ENCODE data around the gene PRDM1. TPM values are rescaled to one million over a fixed set of nuclear protein-coding genes. Genes with fewer than 3 reads are reported as not detected.

Gene PRDM1
- total and polyA plus RNA-seq, 2 of the 13 experiments (the other 11 are each of a cell fraction or from before 2014, with no cell fraction given): 0.13 TPM; not detected in 1

GRCh38 chr6:106080763-106081095 is 5.4 kb upstream of the PRDM1 start:
- Histone ChIP-seq H3K79me2 (ENCODE audit: insufficient read depth, low read length) (no peaks in the 10 kb centered on the region), H2AFZ (ENCODE audit: low read length) (no peak overlapping the region), H3K4me1 (ENCODE audit: insufficient read depth, low read length) (peaks cover 3% of the 10 kb centered on the region), H3K9ac (ENCODE audit: insufficient read depth, low read depth, low read length) (no peak overlapping the region), H4K20me1 (ENCODE audit: insufficient read depth, low read length) (no peaks in the 10 kb centered on the region), H3K27ac (ENCODE audit: extremely low read length, insufficient read depth, low read length) (no peak overlapping the region), H3K4me2 (ENCODE audit: low read depth, low read length) (no peak overlapping the region), H3K36me3 (replicated peaks in 1 of 2; ENCODE audit: control insufficient read depth in 1 of 2, insufficient read depth in 2 of 2, low read length in 2 of 2) (no peaks in the 10 kb centered on the region), H3K9me3 (ENCODE audit: low read length) (no peaks in the 10 kb centered on the region), H3K27me3 (ENCODE audit: control insufficient read depth in 1 of 2, insufficient read depth in 2 of 2, low read length in 2 of 2) (peaks cover 0 to 29% of the 10 kb centered on the region in 2 experiments; a peak in 3 of 5 replicates), H3K4me3 (replicated peaks in 1 of 3; ENCODE audit: insufficient read depth in 1 of 3, low read depth in 2 of 3, low read length in 3 of 3) (no peak overlapping the region)
- in situ Hi-C loops (cut with HindIII; ENCODE audit: extremely low pct_ligation_motif_present, low pct_unique_long_range_greater_than_20kb): no loop called here
- FAIRE-seq: no peak
- ChIA-PET POLR2A (no interaction called here), CTCF (ENCODE audit: low intra/inter-chr PET ratio, low total read pairs) (no interaction called here)
- intact Hi-C loops (cut with micrococcal nuclease; ENCODE audit: unreplicated experiment): no loop called here
- TF ChIP-seq CHD2 (IDR thresholded peaks at IDR 0.05; ENCODE audit: low read depth, low read length): no peak
- ATAC-seq: no peak
- DNase-seq (ENCODE audit: low spot score): no peak
- no TSS peak for BruUV-seq (replicated peaks)
- WGBS (ENCODE audit: low lambda C conversion rate): 0% methylated on average over 1 of the region's 3 CpGs

GRCh38 chr6:106081715-106082114 is 4.4 kb upstream of the PRDM1 start:
- BruUV-seq (replicated peaks): no TSS peak
- in situ Hi-C loops (cut with HindIII; ENCODE audit: extremely low pct_ligation_motif_present, low pct_unique_long_range_greater_than_20kb) (no loop called here), intact Hi-C loops (cut with micrococcal nuclease; ENCODE audit: unreplicated experiment) (no loop called here)
- ChIA-PET POLR2A (no interaction called here), CTCF (ENCODE audit: low intra/inter-chr PET ratio, low total read pairs) (no interaction called here)
- no peaks in the 10 kb centered on the region for H3K9me3 ChIP-seq (ENCODE audit: low read length)
- no peaks in the 10 kb centered on the region for H3K79me2 ChIP-seq (ENCODE audit: insufficient read depth, low read length)
- no peak overlapping the region for H3K27ac ChIP-seq (ENCODE audit: extremely low read length, insufficient read depth, low read length)
- no peak overlapping the region for H3K4me3 ChIP-seq (replicated peaks in 1 of 3; ENCODE audit: insufficient read depth in 1 of 3, low read depth in 2 of 3, low read length in 3 of 3)
- 0% methylated on average over 4 of the region's 4 CpGs for WGBS (ENCODE audit: low lambda C conversion rate)
- H3K4me2 ChIP-seq (ENCODE audit: low read depth, low read length): no peak overlapping the region
- FAIRE-seq (no peak), ATAC-seq (no peak), DNase-seq (ENCODE audit: low spot score) (no peak)
- peaks cover 10% of the 10 kb centered on the region for H3K4me1 ChIP-seq (ENCODE audit: insufficient read depth, low read length)
- no peak overlapping the region for H3K9ac ChIP-seq (ENCODE audit: insufficient read depth, low read depth, low read length)
- H4K20me1 ChIP-seq (ENCODE audit: insufficient read depth, low read length): no peaks in the 10 kb centered on the region
- H3K27me3 ChIP-seq (ENCODE audit: control insufficient read depth in 1 of 2, insufficient read depth in 2 of 2, low read length in 2 of 2): peaks cover 2 to 35% of the 10 kb centered on the region in 2 experiments; a peak in 4 of 5 replicates
- no peak overlapping the region for H2AFZ ChIP-seq (ENCODE audit: low read length)
- no peaks in the 10 kb centered on the region for H3K36me3 ChIP-seq (replicated peaks in 1 of 2; ENCODE audit: control insufficient read depth in 1 of 2, insufficient read depth in 2 of 2, low read length in 2 of 2)
- no peak for TF ChIP-seq ZNF788 (CRISPR knock-in tag; IDR thresholded peaks at IDR 0.05; ENCODE audit: borderline replicate concordance)
- no peak for TF ChIP-seq ZNF598 (CRISPR knock-in tag; IDR thresholded peaks at IDR 0.05; ENCODE audit: borderline replicate concordance)
- no peak for TF ChIP-seq TFAP4 (IDR thresholded peaks at IDR 0.05; ENCODE audit: borderline replicate concordance, low read depth)
- TF ChIP-seq ZNF335 (CRISPR knock-in tag; IDR thresholded peaks at IDR 0.05): no peak
- TF ChIP-seq, protein P1, sequence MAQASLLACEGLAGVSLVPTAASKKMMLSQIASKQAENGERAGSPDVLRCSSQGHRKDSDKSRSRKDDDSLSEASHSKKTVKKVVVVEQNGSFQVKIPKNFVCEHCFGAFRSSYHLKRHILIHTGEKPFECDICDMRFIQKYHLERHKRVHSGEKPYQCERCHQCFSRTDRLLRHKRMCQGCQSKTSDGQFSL (CRISPR knock-in tag; IDR thresholded peaks at IDR 0.05): no peak
- TF ChIP-seq GTF2F1 (IDR thresholded peaks at IDR 0.05; ENCODE audit: low read length): no peak
- no peak for TF ChIP-seq KDM1A (CRISPR knock-in tag; IDR thresholded peaks at IDR 0.05)
- TF ChIP-seq, protein P2, sequence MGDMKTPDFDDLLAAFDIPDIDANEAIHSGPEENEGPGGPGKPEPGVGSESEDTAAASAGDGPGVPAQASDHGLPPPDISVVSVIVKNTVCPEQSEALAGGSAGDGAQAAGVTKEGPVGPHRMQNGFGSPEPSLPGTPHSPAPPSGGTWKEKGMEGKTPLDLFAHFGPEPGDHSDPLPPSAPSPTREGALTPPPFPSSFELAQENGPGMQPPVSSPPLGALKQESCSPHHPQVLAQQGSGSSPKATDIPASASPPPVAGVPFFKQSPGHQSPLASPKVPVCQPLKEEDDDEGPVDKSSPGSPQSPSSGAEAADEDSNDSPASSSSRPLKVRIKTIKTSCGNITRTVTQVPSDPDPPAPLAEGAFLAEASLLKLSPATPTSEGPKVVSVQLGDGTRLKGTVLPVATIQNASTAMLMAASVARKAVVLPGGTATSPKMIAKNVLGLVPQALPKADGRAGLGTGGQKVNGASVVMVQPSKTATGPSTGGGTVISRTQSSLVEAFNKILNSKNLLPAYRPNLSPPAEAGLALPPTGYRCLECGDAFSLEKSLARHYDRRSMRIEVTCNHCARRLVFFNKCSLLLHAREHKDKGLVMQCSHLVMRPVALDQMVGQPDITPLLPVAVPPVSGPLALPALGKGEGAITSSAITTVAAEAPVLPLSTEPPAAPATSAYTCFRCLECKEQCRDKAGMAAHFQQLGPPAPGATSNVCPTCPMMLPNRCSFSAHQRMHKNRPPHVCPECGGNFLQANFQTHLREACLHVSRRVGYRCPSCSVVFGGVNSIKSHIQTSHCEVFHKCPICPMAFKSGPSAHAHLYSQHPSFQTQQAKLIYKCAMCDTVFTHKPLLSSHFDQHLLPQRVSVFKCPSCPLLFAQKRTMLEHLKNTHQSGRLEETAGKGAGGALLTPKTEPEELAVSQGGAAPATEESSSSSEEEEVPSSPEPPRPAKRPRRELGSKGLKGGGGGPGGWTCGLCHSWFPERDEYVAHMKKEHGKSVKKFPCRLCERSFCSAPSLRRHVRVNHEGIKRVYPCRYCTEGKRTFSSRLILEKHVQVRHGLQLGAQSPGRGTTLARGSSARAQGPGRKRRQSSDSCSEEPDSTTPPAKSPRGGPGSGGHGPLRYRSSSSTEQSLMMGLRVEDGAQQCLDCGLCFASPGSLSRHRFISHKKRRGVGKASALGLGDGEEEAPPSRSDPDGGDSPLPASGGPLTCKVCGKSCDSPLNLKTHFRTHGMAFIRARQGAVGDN (CRISPR knock-in tag; IDR thresholded peaks at IDR 0.05): no peak
- TF ChIP-seq RELA (CRISPR knock-in tag; IDR thresholded peaks at IDR 0.05): no peak
- no peak for TF ChIP-seq ZFP1 (CRISPR knock-in tag; IDR thresholded peaks at IDR 0.05)
